Measurements from ENCODE around the gene FGF19.

GRCh38 chr11:69708736-69709401, 5.0 kb upstream of the FGF19 start:
- TF ChIP-seq CTCF (IDR thresholded peaks at IDR 0.05) (no peak), POLR2A (IDR thresholded peaks at IDR 0.05) (no peak), POLR2AphosphoS5 (IDR thresholded peaks at IDR 0.05) (no peak)
